GM23338 (cell line): Measurements from ENCODE around the gene CCDC70.

Source experiments
- CREB1 ChIP-seq: fragments of 250-450 bp; sonication (Bioruptor Pico); IDR thresholded peaks from 2 replicates; pipeline ENCODE4 v1.5.0; 2020; ENCODE audit warnings: low read depth, mild to moderate bottlenecking, moderate library complexity
- CTCF ChIP-seq, 2 experiments: fragments of 200-600 bp in 1 of 2; sonication (generic) in 1 of 2; conservative IDR thresholded peaks; 2 replicates each; pipeline versions ENCODE4 v1.5.1 to v1.6.1; 2016 to 2017; ENCODE audit warnings: antibody characterized with exemption in 2 of 2, low read depth in 2 of 2, mild to moderate bottlenecking in 2 of 2, moderate library complexity in 1 of 2
- ETS1 ChIP-seq: IDR thresholded peaks from 2 replicates; pipeline ENCODE4 v1.6.1; 2016; ENCODE audit warnings: antibody characterized with exemption
- EZH2 ChIP-seq: fragments of 200-600 bp; sonication (generic); IDR thresholded peaks from one replicate; pipeline ENCODE4 v1.8.0; 2017; ENCODE audit warnings: antibody characterized with exemption, mild to moderate bottlenecking, low read depth; ENCODE audit not compliant: unreplicated experiment
- EZH2phosphoT487 ChIP-seq: fragments of 200-600 bp; sonication (generic); IDR thresholded peaks from one replicate; pipeline ENCODE4 v1.8.1; 2018; ENCODE audit warnings: antibody characterized with exemption; ENCODE audit not compliant: unreplicated experiment
- JUNB ChIP-seq: IDR thresholded peaks from one replicate; pipeline ENCODE4 v1.6.1; 2016; ENCODE audit warnings: antibody characterized with exemption; ENCODE audit not compliant: unreplicated experiment
- NANOG ChIP-seq: IDR thresholded peaks from 2 replicates; pipeline ENCODE4 v1.6.1; 2016; ENCODE audit warnings: antibody characterized with exemption, borderline replicate concordance
- POLR2AphosphoS5 ChIP-seq: IDR thresholded peaks from 2 replicates; pipeline ENCODE4 v1.6.1; 2016; ENCODE audit warnings: antibody characterized with exemption, low read depth
- REST ChIP-seq: IDR thresholded peaks from one replicate; pipeline ENCODE4 v1.6.1; 2018; ENCODE audit warnings: antibody characterized with exemption; ENCODE audit not compliant: unreplicated experiment
- STAT1 ChIP-seq: IDR thresholded peaks from one replicate; pipeline ENCODE4 v1.6.1; 2016; ENCODE audit warnings: antibody characterized with exemption; ENCODE audit not compliant: unreplicated experiment
- ZNF114 ChIP-seq: fragments of 250-450 bp; sonication (Bioruptor Pico); IDR thresholded peaks from 2 replicates; pipeline ENCODE4 v1.5.0; 2020; ENCODE audit warnings: mild to moderate bottlenecking, moderate library complexity
- ZNF331 ChIP-seq: fragments of 250-450 bp; sonication (Bioruptor Pico); IDR thresholded peaks from 2 replicates; pipeline ENCODE4 v1.5.0; 2020; ENCODE audit warnings: low read depth, mild to moderate bottlenecking, moderate library complexity
- ZNF462 ChIP-seq: fragments of 250-450 bp; sonication (Bioruptor Pico); IDR thresholded peaks from 2 replicates; pipeline ENCODE4 v1.5.0; 2020; ENCODE audit warnings: mild to moderate bottlenecking, moderate library complexity

GRCh38 chr13:51902776-51903175 is 41.0 kb downstream of the CCDC70 start:
- no peak for TF ChIP-seq JUNB
- no peak for TF ChIP-seq CREB1 (CRISPR knock-in tag)
- TF ChIP-seq REST: no peak
- TF ChIP-seq EZH2phosphoT487: no peak
- TF ChIP-seq EZH2: no peak
- no peak for TF ChIP-seq CTCF (conservative IDR thresholded peaks at IDR 0.05; ENCODE audit: low read depth in 2 of 2)
- no peak for TF ChIP-seq ETS1
- TF ChIP-seq POLR2AphosphoS5: no peak
- TF ChIP-seq STAT1: no peak
- TF ChIP-seq ZNF114 (CRISPR knock-in tag): no peak
- TF ChIP-seq ZNF331 (CRISPR knock-in tag): no peak
- TF ChIP-seq NANOG: no peak
- no peak for TF ChIP-seq ZNF462 (CRISPR knock-in tag)
